GM19372 (cell line): ENCODE results near the gene SAP30L.

Experiments
- ATAC-seq: cut with Tn5 transposase; IDR thresholded peaks from one replicate; pipeline ENCODE4 v1.9.1; 2021; ENCODE audit warnings: mild to moderate bottlenecking, low read depth, moderate library complexity; ENCODE audit not compliant: unreplicated experiment

SAP30L gene

DNA sequence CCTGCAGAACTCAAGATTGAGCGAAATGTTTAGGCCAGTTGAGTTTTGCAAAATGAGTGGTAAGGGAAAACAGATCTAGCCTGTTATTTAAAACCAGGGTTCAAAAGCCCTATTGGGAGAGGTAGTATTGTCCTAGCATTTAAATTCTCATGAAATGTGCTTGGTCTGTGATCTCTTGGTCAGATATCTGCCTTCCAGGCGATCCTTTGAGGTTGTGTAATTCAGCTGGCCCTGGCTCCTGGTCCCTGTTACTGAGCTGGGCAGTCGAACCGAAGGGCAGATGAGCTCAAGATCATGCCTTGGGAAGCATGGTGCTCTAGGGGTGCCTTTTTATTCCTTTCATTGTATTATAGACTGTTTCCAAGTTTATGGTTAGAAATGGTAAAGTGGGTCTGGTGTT is 14.4 kb downstream of the SAP30L start:
- no peak for ATAC-seq

- no peak for ATAC-seq
These were observed 15.7 kb downstream of the SAP30L start for GRCh38 chr5:154461531-154461930.

DNA sequence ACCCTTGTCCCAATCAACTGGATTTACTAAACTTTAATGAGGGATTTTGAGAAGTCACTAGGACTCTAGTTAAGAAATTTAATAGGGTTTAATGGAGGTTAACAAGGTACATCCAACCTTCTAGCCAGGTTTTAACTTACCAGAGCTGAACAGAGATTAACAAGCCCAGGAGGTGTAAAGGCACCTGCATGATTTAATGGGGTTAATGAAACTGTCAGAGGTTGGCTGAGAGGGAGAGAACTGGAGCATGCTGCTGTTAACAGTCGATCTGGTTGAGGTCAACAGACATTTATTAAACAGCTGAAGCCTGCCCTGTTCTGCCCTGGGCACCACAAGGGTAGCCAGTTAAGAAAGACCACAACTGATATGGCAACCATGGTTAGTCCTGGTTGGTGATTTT is 18.6 kb downstream of the SAP30L start:
- ATAC-seq = no peak

- no peak for ATAC-seq
These were observed 19.4 kb downstream of the SAP30L start for GRCh38 chr5:154465169-154465568.

DNA sequence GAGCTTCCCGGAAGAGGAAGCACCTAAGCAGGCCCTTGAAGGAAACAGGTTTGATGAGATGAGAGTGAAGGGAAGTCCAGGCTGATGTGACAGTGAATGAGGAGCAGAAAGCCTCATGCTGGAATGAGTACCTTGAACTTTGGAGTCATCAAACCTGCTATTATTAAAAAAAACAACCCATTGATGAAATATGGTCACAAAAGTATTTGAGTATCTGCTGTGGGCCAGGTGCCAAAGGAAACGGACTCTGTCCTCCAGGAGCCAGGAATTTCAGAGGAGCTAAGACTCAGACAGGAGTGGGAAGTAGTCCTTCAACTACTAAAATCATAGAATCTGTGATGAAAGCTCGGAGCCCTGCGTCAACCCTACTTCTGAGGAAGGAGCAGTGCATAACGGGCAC is 20.4 kb downstream of the SAP30L start:
- no peak for ATAC-seq

- ATAC-seq = no peak
These were observed 20.9 kb downstream of the SAP30L start for GRCh38 chr5:154466671-154467070.

GRCh38 chr5:154467655-154468354 is 22.0 kb downstream of the SAP30L start:
- peak; percentile 99 for ATAC-seq

DNA sequence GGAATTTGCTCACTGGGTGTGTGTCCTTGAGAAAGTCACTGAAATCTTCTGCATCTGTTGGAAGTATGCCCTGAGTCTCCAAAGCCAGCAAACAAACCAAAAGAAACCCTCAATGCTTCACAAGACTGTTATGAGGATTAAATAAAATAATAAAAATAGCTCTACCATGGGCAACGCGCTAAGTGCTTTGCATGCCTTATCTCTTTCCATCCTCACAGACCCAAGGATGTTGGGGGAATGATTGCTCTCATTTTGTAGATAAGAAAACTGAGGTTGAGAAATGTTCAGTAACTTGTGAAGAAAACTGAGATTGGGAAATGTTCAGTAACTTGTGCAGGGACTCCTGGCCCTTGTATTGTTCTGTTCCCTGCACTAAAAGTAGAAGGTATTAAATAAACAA is 24.3 kb downstream of the SAP30L start:
- no peak for ATAC-seq

- no peak for ATAC-seq
These were observed 25.4 kb downstream of the SAP30L start for GRCh38 chr5:154470947-154471870.

DNA sequence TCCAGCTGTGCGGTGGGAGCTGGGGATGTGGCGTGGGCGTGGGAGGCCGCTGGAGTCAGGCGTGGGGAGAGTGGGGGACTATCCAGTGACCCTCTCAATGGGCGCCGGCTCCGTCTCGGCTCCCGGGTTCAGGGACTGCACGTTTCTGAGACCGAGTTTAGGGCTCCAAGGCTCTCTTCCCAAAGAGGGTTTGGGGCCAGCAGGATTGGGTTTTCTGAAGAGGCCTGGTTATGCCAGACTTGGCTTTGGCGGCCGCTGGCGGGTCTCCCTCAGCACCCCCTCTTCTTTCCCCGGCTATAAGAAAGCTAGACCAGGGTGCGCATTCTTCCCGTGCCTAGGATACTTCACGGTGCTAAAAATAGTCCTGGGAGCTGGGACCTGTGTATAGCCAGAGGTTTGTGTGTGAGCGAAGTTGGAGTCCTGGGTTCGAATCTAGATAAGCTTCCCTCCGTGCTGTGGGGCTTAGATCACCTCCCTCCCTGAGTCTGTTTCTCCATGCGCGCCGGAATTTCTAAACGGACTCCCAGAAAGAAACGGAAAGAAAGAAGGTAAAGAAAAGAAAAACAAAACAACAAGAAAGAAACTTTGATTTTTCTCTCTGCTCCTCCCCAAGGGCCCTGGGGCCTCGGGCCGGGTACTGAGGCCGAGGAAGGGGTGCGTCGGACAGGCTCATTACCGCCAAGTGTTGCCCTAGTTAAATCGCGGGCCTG is 27.2 kb downstream of the SAP30L start:
- ATAC-seq = no peak

DNA sequence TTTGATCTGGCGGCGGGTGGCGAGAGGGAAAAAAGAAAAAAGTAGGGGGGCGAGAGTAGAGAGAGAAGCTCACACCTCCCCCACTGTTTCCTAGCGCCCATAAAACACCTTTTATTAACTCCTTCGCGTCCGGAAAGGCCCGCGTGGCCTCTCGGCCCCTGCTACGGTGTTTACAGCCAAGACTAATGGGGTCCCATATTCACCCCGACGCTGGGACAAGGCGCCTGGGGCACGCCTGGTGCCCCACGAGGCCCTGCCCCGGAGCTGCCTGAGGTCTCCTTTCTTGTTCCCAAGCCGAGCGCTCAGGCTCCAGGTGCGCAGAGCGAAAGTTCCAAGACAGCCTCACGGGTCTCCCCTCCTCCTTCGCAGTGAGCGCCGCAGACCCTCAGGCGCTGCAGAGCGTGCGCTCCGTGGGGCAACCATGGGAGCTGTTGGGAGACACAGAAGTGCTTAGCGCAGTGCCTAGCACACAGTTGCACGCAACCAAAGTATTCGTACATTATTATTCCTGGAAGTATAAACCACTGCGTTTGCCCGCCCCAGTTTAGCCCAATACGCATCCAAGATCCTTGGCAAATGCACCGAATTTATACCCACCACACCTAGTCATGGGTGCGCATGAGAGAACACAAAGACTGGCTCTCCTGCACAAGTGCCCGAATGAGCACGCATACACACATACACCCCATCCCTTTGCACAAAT is 27.9 kb downstream of the SAP30L start:
- no peak for ATAC-seq

DNA sequence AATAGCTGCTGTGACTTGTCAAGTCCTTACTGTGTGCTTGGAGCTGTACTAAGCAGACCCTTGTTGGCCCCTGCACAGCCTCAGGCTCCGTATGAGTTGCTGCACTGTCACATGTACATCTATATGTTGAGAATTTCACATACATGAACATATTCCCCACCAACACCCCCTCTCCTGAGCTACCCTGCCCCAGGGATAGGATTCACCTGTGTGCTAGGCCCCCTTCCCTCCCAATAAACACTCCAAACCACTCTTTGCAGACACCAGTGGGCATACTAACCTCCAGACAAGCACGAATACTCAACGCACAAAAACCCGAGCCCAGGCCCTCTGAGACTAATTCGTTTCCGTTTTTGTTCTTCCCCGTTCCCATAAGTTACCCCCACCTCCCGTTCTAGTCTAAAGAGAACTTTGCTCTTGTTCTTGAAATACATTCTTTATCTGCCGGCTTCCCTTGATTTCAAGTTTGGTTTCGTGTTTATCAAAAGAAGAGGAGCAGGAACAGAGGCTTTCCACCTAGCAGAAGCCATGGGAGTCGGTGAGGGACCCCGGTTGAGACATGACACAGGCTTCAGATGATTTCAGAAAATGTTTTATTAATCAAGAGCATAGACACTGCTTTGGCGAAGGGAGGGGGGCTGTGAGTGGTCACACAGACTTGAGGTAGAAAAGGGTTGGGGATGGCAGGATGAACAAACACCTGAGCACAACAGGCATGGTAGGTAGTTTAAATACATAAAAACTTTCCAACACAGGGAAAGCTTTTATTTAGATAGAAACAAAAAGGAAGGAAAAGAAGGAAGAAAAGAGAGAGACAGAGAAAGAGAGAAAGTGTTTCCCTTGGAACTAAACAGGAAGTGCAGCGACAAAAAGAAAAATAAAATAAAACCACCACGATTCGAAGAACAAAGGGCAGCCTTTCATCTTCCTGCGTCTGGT is 28.9 kb downstream of the SAP30L start:
- ATAC-seq = no peak

GRCh38 chr5:154475591-154476353 is 30.0 kb downstream of the SAP30L start:
- no peak for ATAC-seq

DNA sequence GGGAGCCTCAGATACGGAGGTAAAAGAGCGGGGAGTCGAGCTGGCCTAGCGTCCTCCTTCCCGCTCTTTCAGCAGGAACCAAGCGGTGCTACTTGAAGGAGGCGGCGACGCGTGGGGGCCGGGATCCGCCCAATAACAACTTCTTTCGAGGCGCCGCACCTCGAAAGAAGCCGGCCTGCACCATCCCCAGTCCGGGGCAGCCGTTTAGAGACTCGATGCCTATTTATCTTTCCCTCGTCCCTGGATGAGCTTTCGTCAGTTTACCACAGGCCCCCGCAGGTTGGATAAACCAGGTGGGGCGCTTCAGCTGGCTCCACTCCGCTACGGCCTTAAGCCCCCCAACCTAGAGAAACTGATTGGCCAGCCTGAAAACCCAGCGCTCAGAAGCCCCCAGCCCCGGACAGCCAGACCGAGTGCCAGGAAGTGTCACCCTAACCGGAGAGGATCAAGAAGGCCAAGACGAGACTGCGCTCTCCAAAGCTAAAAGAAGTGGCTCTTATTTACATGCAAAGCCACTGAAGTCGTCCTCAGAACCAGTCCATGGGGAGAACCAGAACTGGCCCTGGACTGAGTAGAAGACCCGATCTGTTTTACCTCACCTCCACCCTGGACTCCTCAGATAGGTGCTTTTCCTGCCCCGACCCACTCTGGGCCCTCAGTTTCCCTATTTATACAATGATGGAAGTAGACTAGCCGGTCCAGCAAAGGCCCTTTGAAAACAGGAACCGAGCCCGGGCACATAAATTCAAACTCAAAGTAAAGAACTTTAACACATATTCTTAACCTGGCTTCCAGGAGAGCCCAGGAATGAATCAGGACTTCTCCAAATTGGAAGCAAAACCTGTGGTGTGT is 30.8 kb downstream of the SAP30L start:
- ATAC-seq = no peak

GRCh38 chr5:154477382-154478223 is 31.8 kb downstream of the SAP30L start:
- no peak for ATAC-seq

GRCh38 chr5:154478224-154478565 is 32.4 kb downstream of the SAP30L start, which contains the start of gene HAND1:
Gene HAND1 (minus strand): TSS chr5:154478227. CDS start chr5:154478008, 219 bp downstream.
- no peak for ATAC-seq

GRCh38 chr5:154478752-154479159 is 33.0 kb downstream of the SAP30L start:
- no peak for ATAC-seq
